ENCODE measurements around the gene POLR1D. TPM values are rescaled to one million over a fixed set of nuclear protein-coding genes. Genes with fewer than 3 reads are reported as not detected.

Gene POLR1D
- total RNA-seq, 1 experiment from 2014 or later, result 75.6 TPM

GRCh38 chr13:27658546-27658945, 36.9 kb downstream of the POLR1D start:
- no peak for DNase-seq (ENCODE audit: low read depth, low spot score)
- TF ChIP-seq POLR2AphosphoS5 (IDR thresholded peaks at IDR 0.05; ENCODE audit: low read depth, low read length) (no peak), REST (IDR thresholded peaks at IDR 0.05; ENCODE audit: insufficient read depth in 1 of 2, low read depth in 2 of 2, low read length in 1 of 2) (no peak), TCF7L2 (IDR thresholded peaks at IDR 0.05; ENCODE audit: low read depth, low read length) (no peak), CTCF (IDR thresholded peaks at IDR 0.05) (no peak), SIN3A (IDR thresholded peaks at IDR 0.05; ENCODE audit: borderline replicate concordance, insufficient read depth, low read depth, low read length) (no peak)
- no TSS peak for BruUV-seq (replicated peaks)
- H3K27me3 ChIP-seq (ENCODE audit: control insufficient read depth, insufficient read depth, low read length), result no peaks in the 10 kb centered on the region
- H3K36me3 ChIP-seq (ENCODE audit: control insufficient read depth, insufficient read depth, low read length), result no peaks in the 10 kb centered on the region; the same call in 1 of the 2 replicates
- no peak overlapping the region for H3K27ac ChIP-seq (ENCODE audit: low read length)
- H3K4me1 ChIP-seq (ENCODE audit: control insufficient read depth, insufficient read depth, low read length), result no peaks in the 10 kb centered on the region
- in situ Hi-C loops (cut with HindIII; ENCODE audit: low pct_unique_long_range_greater_than_20kb, low sequenced_read_pairs) (no loop called here), intact Hi-C loops (cut with micrococcal nuclease; ENCODE audit: unreplicated experiment) (no loop called here)
- ChIA-PET CTCF (no interaction called here), POLR2A (no interaction called here)
- no peak for ATAC-seq
- no peak overlapping the region for H3K4me3 ChIP-seq (ENCODE audit: low read depth in 2 of 2, low read length in 2 of 2)
- no peaks in the 10 kb centered on the region for H3K9me3 ChIP-seq (ENCODE audit: control insufficient read depth, insufficient read depth, low read depth, low read length)

- Histone ChIP-seq H3K27ac (ENCODE audit: low read length) (no peak overlapping the region), H3K36me3 (ENCODE audit: control insufficient read depth, insufficient read depth, low read length) (no peaks in the 10 kb centered on the region; the same call in 1 of the 2 replicates), H3K27me3 (ENCODE audit: control insufficient read depth, insufficient read depth, low read length) (no peaks in the 10 kb centered on the region), H3K4me1 (ENCODE audit: control insufficient read depth, insufficient read depth, low read length) (no peaks in the 10 kb centered on the region), H3K4me3 (ENCODE audit: low read depth in 2 of 2, low read length in 2 of 2) (no peak overlapping the region), H3K9me3 (ENCODE audit: control insufficient read depth, insufficient read depth, low read depth, low read length) (no peaks in the 10 kb centered on the region)
- DNase-seq (ENCODE audit: low read depth, low spot score), result no peak
- TF ChIP-seq POLR2AphosphoS5 (IDR thresholded peaks at IDR 0.05; ENCODE audit: low read depth, low read length) (no peak), CTCF (IDR thresholded peaks at IDR 0.05) (no peak), TCF7L2 (IDR thresholded peaks at IDR 0.05; ENCODE audit: low read depth, low read length) (no peak), SIN3A (IDR thresholded peaks at IDR 0.05; ENCODE audit: borderline replicate concordance, insufficient read depth, low read depth, low read length) (no peak), REST (IDR thresholded peaks at IDR 0.05; ENCODE audit: insufficient read depth in 1 of 2, low read depth in 2 of 2, low read length in 1 of 2) (no peak)
- BruUV-seq (replicated peaks), result no TSS peak
- ChIA-PET POLR2A (no interaction called here), CTCF (no interaction called here)
- intact Hi-C loops (cut with micrococcal nuclease; ENCODE audit: unreplicated experiment) (no loop called here), in situ Hi-C loops (cut with HindIII; ENCODE audit: low pct_unique_long_range_greater_than_20kb, low sequenced_read_pairs) (no loop called here)
- no peak for ATAC-seq
Observed at GRCh38 chr13:27659145-27659865, 37.6 kb downstream of the POLR1D start.

All from Panc1 (cell line).